22Rv1 (cell line): Measurements from ENCODE around the gene SRGN.

ENCODE experiments used
- H3K27ac ChIP-seq: fragments of 450-650 bp; 2 replicates; pipeline ENCODE4 v1.5.1; 2017
- ZFX ChIP-seq: fragments of 450-650 bp; IDR thresholded peaks from 2 replicates; pipeline ENCODE4 v1.6.1; 2017; ENCODE audit warnings: antibody characterized with exemption, borderline replicate concordance
- TF ChIP-seq, protein P1 (sequence below): fragments of 450-650 bp; IDR thresholded peaks from 2 replicates; pipeline ENCODE4 v1.5.1; 2017; ENCODE audit warnings: mild to moderate bottlenecking

SRGN gene

DNA sequence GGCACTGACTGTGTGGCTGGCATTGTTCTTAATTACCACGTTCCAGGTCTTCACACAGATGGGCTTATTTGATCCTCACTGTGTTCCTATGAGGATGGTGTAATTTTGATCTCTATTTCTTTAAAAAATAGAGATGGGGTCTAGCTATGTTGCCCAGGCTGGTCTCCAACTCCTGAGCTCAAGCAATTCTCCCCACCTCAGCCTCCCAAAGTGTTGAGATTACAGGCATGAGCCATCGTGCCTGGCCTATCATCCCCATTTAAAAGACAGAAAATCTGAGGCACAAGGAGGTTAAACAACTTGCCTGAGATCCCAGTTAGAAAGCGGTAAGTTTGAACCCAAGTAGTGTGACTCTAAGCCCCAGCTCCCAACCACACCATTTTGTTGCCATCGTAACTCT is 17.0 kb upstream of the SRGN start:
- TF ChIP-seq, protein P1, sequence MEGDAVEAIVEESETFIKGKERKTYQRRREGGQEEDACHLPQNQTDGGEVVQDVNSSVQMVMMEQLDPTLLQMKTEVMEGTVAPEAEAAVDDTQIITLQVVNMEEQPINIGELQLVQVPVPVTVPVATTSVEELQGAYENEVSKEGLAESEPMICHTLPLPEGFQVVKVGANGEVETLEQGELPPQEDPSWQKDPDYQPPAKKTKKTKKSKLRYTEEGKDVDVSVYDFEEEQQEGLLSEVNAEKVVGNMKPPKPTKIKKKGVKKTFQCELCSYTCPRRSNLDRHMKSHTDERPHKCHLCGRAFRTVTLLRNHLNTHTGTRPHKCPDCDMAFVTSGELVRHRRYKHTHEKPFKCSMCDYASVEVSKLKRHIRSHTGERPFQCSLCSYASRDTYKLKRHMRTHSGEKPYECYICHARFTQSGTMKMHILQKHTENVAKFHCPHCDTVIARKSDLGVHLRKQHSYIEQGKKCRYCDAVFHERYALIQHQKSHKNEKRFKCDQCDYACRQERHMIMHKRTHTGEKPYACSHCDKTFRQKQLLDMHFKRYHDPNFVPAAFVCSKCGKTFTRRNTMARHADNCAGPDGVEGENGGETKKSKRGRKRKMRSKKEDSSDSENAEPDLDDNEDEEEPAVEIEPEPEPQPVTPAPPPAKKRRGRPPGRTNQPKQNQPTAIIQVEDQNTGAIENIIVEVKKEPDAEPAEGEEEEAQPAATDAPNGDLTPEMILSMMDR = no peak
- no peak for TF ChIP-seq ZFX
- H3K27ac ChIP-seq = no peak overlapping the region

DNA sequence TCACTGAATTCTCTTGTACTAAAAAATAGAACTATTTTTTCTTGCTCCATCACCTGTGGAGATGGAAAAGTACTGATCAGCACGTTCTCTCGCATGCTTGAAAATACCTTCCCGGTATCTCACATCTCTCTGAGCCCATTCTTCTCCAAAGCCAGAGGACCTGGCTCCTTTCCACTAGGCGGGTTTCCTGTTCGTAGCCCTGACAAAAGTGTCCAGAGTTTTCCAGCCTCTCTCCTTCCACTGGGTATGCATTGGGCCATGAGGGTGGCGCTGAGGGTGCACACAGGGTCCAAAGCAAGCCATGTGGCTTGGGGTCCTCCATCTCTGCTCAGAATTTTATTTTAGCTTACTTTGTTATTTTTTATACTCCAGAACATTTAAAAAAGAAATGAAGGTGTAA is 16.3 kb upstream of the SRGN start:
- TF ChIP-seq ZFX = no peak
- TF ChIP-seq, protein P1 = no peak
- no peak overlapping the region for H3K27ac ChIP-seq

DNA sequence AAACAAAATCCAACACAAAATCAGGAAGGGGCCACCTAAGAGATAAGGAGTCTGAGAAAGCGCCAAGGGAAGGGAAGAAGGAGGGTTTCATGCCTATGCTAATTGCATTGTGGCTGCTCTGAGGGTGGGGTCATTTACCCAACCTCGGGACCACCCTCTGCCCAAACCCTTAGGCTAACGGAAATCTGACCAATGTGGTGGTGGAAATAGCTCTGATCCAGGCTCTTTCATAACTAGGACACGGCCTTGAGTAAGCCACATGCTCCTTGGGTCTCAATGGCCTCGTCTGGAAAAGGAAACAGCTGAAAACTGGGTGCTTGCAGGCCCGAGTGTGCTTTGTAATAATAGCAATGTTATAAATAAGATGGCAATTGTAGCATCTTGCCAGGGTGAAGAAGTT is 14.9 kb upstream of the SRGN start:
- H3K27ac ChIP-seq = no peak overlapping the region
- TF ChIP-seq, protein P1 = no peak
- TF ChIP-seq ZFX = no peak

DNA sequence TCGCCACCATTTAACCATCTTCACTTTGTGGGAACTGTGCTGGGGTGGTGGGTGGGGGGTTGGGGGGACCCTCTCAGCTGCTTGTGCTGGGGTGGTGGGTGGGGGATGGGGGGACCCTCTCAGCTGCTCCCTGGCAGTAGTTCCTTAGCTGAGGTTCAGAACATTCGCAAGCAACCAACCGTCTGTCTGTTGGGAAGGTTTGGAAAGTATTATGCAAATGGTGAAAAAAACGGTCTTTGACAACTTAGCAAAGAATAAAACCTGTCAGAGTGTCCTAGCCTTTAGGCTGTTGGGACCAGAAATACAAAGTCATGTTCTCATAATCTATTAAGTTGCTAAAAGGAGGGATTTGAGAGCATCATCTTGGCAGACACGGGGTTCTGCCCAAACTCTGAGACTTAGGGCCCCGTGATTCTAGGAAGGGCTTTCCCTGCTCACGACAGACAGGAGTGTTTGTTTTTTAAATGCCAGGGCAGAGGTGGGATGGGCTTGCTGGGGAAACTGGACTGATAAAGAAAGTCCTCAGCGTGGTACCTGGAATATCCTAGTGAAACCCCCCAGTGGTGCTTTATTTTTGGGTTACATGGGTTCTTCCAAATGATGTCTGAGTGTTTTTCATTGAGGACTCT is 14.1 kb upstream of the SRGN start:
- H3K27ac ChIP-seq = no peak overlapping the region
- TF ChIP-seq, protein P1 = no peak
- no peak for TF ChIP-seq ZFX

DNA sequence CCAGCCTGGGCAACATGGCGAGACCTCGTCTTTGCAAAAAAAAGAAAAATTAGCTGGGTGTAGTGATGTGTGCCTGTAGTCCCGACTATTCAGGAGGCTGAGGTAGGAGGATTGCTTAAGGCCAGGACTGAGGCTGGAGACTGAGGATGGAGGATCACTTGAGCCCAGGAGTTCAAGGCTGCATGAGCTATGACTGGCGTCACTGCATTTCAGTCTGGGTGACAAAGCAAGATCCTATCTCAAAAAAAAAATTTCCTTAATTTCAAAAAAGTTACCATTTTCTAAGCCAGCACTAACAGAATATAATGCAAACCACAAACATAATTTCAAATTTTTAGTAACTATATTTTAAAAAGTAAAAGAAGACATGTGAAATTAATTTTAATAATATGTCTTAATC is 13.4 kb upstream of the SRGN start:
- TF ChIP-seq, protein P1 = no peak
- no peak for TF ChIP-seq ZFX
- H3K27ac ChIP-seq = no peak overlapping the region

DNA sequence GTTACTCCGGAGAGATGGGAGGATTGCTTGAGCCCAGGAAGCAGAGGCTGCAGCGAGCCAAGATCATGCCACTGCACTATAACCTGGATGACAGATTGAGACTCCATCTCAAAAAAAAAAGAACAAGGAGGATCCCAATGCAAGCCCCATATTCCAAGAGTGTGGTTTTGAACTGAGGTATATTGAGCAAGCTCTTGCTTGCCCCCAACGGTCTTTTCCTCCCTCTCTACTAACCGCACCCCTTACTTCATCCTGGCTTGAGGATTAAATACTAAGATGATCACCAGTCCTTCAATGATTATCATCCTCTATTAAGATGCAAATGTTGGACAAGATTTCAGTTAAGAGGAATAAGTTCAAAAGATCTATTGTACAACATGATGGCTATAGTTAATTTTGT is 12.5 kb upstream of the SRGN start:
- no peak for TF ChIP-seq ZFX
- TF ChIP-seq, protein P1 = no peak
- H3K27ac ChIP-seq = no peak overlapping the region

DNA sequence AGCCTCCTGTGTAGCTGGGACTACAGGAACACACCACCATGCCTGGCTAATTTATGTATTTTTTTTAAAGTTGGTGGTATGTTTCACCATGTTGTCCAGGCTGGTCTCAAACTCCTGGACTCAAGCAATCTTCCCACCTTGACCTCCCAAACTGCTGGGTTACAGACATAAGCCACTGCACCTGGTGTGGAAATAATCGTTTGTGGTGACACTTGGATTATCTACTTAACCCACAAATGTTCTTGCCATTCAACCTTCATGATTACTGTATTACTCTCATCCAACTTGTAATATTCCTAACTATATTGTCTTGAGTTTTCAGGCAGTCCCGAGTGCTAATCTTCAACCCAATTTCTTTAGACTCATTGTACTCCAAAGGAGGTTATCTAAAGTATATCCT is 9.6 kb upstream of the SRGN start:
- H3K27ac ChIP-seq = no peak overlapping the region
- TF ChIP-seq ZFX = no peak
- TF ChIP-seq, protein P1 = no peak
